Measurements from ENCODE around the gene CRYBA2.

Gene CRYBA2

GRCh38 chr2:218982586-218983262 lies 10.5 kb downstream of the CRYBA2 start:
- DNase-seq (ENCODE audit: low spot score), result peak; percentile 28
- TF ChIP-seq CTCF (IDR thresholded peaks at IDR 0.05; ENCODE audit: extremely low read depth, missing control alignments), result no peak

GRCh38 chr2:218981881-218982585 lies 11.2 kb downstream of the CRYBA2 start:
- no peak for TF ChIP-seq CTCF (IDR thresholded peaks at IDR 0.05; ENCODE audit: extremely low read depth, missing control alignments)
- DNase-seq (ENCODE audit: low spot score), result peak; percentile 29

- peak; percentile 38 for DNase-seq (ENCODE audit: low spot score)
- no peak for TF ChIP-seq CTCF (IDR thresholded peaks at IDR 0.05; ENCODE audit: extremely low read depth, missing control alignments)
Observed at GRCh38 chr2:218981390-218981880, 11.8 kb downstream of the CRYBA2 start.

- peak; percentile 33 for DNase-seq (ENCODE audit: low spot score)
- TF ChIP-seq CTCF (IDR thresholded peaks at IDR 0.05; ENCODE audit: extremely low read depth, missing control alignments), result no peak
Observed at GRCh38 chr2:218980735-218981389, 12.4 kb downstream of the CRYBA2 start.

GRCh38 chr2:218979846-218980734 lies 13.1 kb downstream of the CRYBA2 start:
- peak; percentile 88 for DNase-seq (ENCODE audit: low spot score)
- TF ChIP-seq CTCF (IDR thresholded peaks at IDR 0.05; ENCODE audit: extremely low read depth, missing control alignments), result peak; percentile 96

GRCh38 chr2:218975060-218975777 lies 18.0 kb downstream of the CRYBA2 start:
- peak; percentile 1 for DNase-seq (ENCODE audit: low spot score)
- TF ChIP-seq CTCF (IDR thresholded peaks at IDR 0.05; ENCODE audit: extremely low read depth, missing control alignments), result no peak

All from GM20000 (cell line).